Central memory CD8-positive, alpha-beta T cell (primary cell): ENCODE results near the gene COG7.
"Not testable (repeated sequence)": the region's sequence is repeated elsewhere in the genome, so short reads cannot be mapped to it uniquely, and the experiment has no call there.

Experiments used
- ATAC-seq: fragments of 150-1000 bp; cut with Tn5 transposase; replicated peaks from 2 replicates; pipeline ENCODE4 v1.10.0; 2022; ENCODE audit warnings: mild to moderate bottlenecking, moderate FRiP score, moderate number of reproducible peaks; ENCODE audit not compliant: poor library complexity, severe bottlenecking; ENCODE audit errors: extremely low read depth
- DNase-seq, 2 donors: peaks; one replicate each; pipeline ENCODE4 v3.0.0; 2021; ENCODE audit warnings: low spot score in 2 of 2
- H3K27ac Mint-ChIP-seq: one replicate; pipeline ENCODE4 v1.8.0; 2022; ENCODE audit warnings: low read depth, mild to moderate bottlenecking, moderate library complexity, mixed read lengths
- H3K27me3 Mint-ChIP-seq: one replicate; pipeline ENCODE4 v1.8.0; 2022; ENCODE audit warnings: mixed read lengths
- H3K36me3 Mint-ChIP-seq: one replicate; pipeline ENCODE4 v1.8.0; 2022; ENCODE audit warnings: mild to moderate bottlenecking, moderate library complexity, mixed read lengths; ENCODE audit not compliant: insufficient read depth
- H3K4me1 Mint-ChIP-seq: one replicate; pipeline ENCODE4 v1.8.0; 2022; ENCODE audit warnings: mixed read lengths
- H3K4me3 Mint-ChIP-seq: one replicate; pipeline ENCODE4 v1.8.0; 2022; ENCODE audit warnings: mild to moderate bottlenecking, moderate library complexity, mixed read lengths
- H3K9me3 Mint-ChIP-seq: one replicate; pipeline ENCODE4 v1.8.0; 2022; ENCODE audit warnings: mixed read lengths

COG7 gene

GRCh38 chr16:23374721-23375510 is 78.1 kb downstream of the COG7 start:
- ATAC-seq, result no peak
- no peaks in the 10 kb centered on the region for H3K36me3 Mint-ChIP-seq
- no peak overlapping the region for H3K4me3 Mint-ChIP-seq
- H3K4me1 Mint-ChIP-seq, result no peaks in the 10 kb centered on the region
- peaks cover 53% of the 10 kb centered on the region for H3K27me3 Mint-ChIP-seq
- no peaks in the 10 kb centered on the region for H3K9me3 Mint-ChIP-seq
- no peak overlapping the region for H3K27ac Mint-ChIP-seq
- no peak for DNase-seq

GRCh38 chr16:23373436-23374219 is 79.4 kb downstream of the COG7 start:
- no peaks in the 10 kb centered on the region for H3K4me1 Mint-ChIP-seq
- H3K9me3 Mint-ChIP-seq, result no peaks in the 10 kb centered on the region
- no peak for DNase-seq
- H3K36me3 Mint-ChIP-seq, result no peaks in the 10 kb centered on the region
- no peak overlapping the region for H3K4me3 Mint-ChIP-seq
- no peak overlapping the region for H3K27ac Mint-ChIP-seq
- ATAC-seq, result no peak
- H3K27me3 Mint-ChIP-seq, result peaks cover 44% of the 10 kb centered on the region

GRCh38 chr16:23371368-23371767 is 81.6 kb downstream of the COG7 start:
- H3K36me3 Mint-ChIP-seq, result no peaks in the 10 kb centered on the region
- H3K4me3 Mint-ChIP-seq, result no peak overlapping the region
- H3K27ac Mint-ChIP-seq, result no peak overlapping the region
- no peaks in the 10 kb centered on the region for H3K4me1 Mint-ChIP-seq
- H3K27me3 Mint-ChIP-seq, result peaks cover 35% of the 10 kb centered on the region
- H3K9me3 Mint-ChIP-seq, result no peaks in the 10 kb centered on the region
- DNase-seq, result no peak
- ATAC-seq, result no peak

GRCh38 chr16:23369416-23369815 is 83.6 kb downstream of the COG7 start:
- Mint-ChIP-seq H3K9me3 (no peaks in the 10 kb centered on the region), H3K27ac (no peak overlapping the region), H3K4me3 (no peak overlapping the region), H3K36me3 (no peaks in the 10 kb centered on the region), H3K27me3 (peaks cover 24% of the 10 kb centered on the region), H3K4me1 (peaks cover 11% of the 10 kb centered on the region)
- ATAC-seq, result no peak
- DNase-seq, result no peak

GRCh38 chr16:23368469-23368868 is 84.5 kb downstream of the COG7 start:
- Mint-ChIP-seq H3K9me3 (no peaks in the 10 kb centered on the region), H3K27ac (no peak overlapping the region), H3K36me3 (no peaks in the 10 kb centered on the region), H3K4me3 (no peak overlapping the region), H3K27me3 (peaks cover 17% of the 10 kb centered on the region), H3K4me1 (peaks cover 11% of the 10 kb centered on the region)
- ATAC-seq, result no peak
- DNase-seq, result no peak

- ATAC-seq (no peak), DNase-seq (no peak)
- Mint-ChIP-seq H3K27me3 (peaks cover 12% of the 10 kb centered on the region), H3K4me1 (peaks cover 11% of the 10 kb centered on the region), H3K36me3 (no peaks in the 10 kb centered on the region), H3K9me3 (no peaks in the 10 kb centered on the region), H3K4me3 (no peak overlapping the region), H3K27ac (no peak overlapping the region)
These were observed 85.0 kb downstream of the COG7 start for GRCh38 chr16:23367988-23368387.

GRCh38 chr16:23367564-23367963 is 85.4 kb downstream of the COG7 start:
- peaks cover 11% of the 10 kb centered on the region for H3K4me1 Mint-ChIP-seq
- no peak for ATAC-seq
- no peak for DNase-seq
- no peaks in the 10 kb centered on the region for H3K36me3 Mint-ChIP-seq
- peaks cover 12% of the 10 kb centered on the region for H3K27me3 Mint-ChIP-seq
- no peaks in the 10 kb centered on the region for H3K9me3 Mint-ChIP-seq
- no peak overlapping the region for H3K27ac Mint-ChIP-seq
- no peak overlapping the region for H3K4me3 Mint-ChIP-seq

- H3K27ac Mint-ChIP-seq, H3K4me3 Mint-ChIP-seq, H3K36me3 Mint-ChIP-seq, H3K9me3 Mint-ChIP-seq, ATAC-seq, DNase-seq: not testable (repeated sequence)
- Mint-ChIP-seq H3K4me1 (peaks cover 11% of the 10 kb centered on the region), H3K27me3 (peaks cover 18% of the 10 kb centered on the region)
These were observed 86.6 kb downstream of the COG7 start for GRCh38 chr16:23366341-23366740.

- no peak overlapping the region for H3K4me3 Mint-ChIP-seq
- no peaks in the 10 kb centered on the region for H3K36me3 Mint-ChIP-seq
- ATAC-seq, result no peak
These were observed 87.3 kb downstream of the COG7 start for GRCh38 chr16:23365602-23366240.

GRCh38 chr16:23362460-23363317 is 90.3 kb downstream of the COG7 start:
- Mint-ChIP-seq H3K9me3 (no peaks in the 10 kb centered on the region), H3K4me1 (peaks cover 11% of the 10 kb centered on the region), H3K27me3 (peaks cover 8% of the 10 kb centered on the region), H3K27ac (no peak overlapping the region), H3K36me3 (no peaks in the 10 kb centered on the region), H3K4me3 (no peak overlapping the region)
- ATAC-seq, result no peak
- no peak for DNase-seq

More at GRCh38 chr16:23365602-23366240, 87.3 kb downstream of the COG7 start:
- Mint-ChIP-seq H3K27me3 (peaks cover 16% of the 10 kb centered on the region), H3K27ac (peak overlapping the region; percentile 24), H3K4me1 (peaks cover 11% of the 10 kb centered on the region), H3K9me3 (no peaks in the 10 kb centered on the region)
- no peak for DNase-seq

GRCh38 chr16:23359092-23359760 is 93.8 kb downstream of the COG7 start:
- Mint-ChIP-seq H3K27me3 (peaks cover 15% of the 10 kb centered on the region), H3K4me3 (no peak overlapping the region)
- ATAC-seq, result no peak

More at GRCh38 chr16:23359092-23359760, 93.8 kb downstream of the COG7 start:
- Mint-ChIP-seq H3K9me3 (no peaks in the 10 kb centered on the region), H3K27ac (no peak overlapping the region), H3K36me3 (no peaks in the 10 kb centered on the region), H3K4me1 (no peaks in the 10 kb centered on the region)
- no peak for DNase-seq
